Cerebellar nuclear complex (tissue), 1 donor: ENCODE results near the gene CBX4.

Experiments used
- DNase-seq, 2 experiments: peaks; one replicate each; lab custom pipeline; 2025; lab: John Stamatoyannopoulos, UW

CBX4 gene

GRCh38 chr17:79839356-79840268 is at the start of gene CBX4:
CBX4 (minus strand) TSS chr17:79839440; CDS start chr17:79839251, 189 bp downstream.
- peak; percentile 55 to 60 for DNase-seq

- no peak for DNase-seq
These were observed 48.8 kb upstream of the CBX4 start for GRCh38 chr17:79888009-79888540.

- DNase-seq: no peak
These were observed 48.3 kb upstream of the CBX4 start for GRCh38 chr17:79887451-79887991.

GRCh38 chr17:79883202-79883601 is 44.0 kb upstream of the CBX4 start:
- DNase-seq: no peak

GRCh38 chr17:79878329-79878947 is 39.2 kb upstream of the CBX4 start:
- DNase-seq: no peak

- DNase-seq: no peak
These were observed 37.8 kb upstream of the CBX4 start for GRCh38 chr17:79877041-79877440.

- no peak for DNase-seq
These were observed 36.3 kb upstream of the CBX4 start for GRCh38 chr17:79875511-79875910.

- no peak for DNase-seq
These were observed 35.2 kb upstream of the CBX4 start for GRCh38 chr17:79874329-79874981.

GRCh38 chr17:79873583-79873982 is 34.3 kb upstream of the CBX4 start:
- no peak for DNase-seq

- no peak for DNase-seq
These were observed 33.5 kb upstream of the CBX4 start for GRCh38 chr17:79872762-79873161.

GRCh38 chr17:79871131-79871530 is 31.9 kb upstream of the CBX4 start:
- no peak for DNase-seq

GRCh38 chr17:79870540-79870939 is 31.3 kb upstream of the CBX4 start:
- DNase-seq: no peak

GRCh38 chr17:79866791-79867518 is 27.7 kb upstream of the CBX4 start:
- DNase-seq: no peak

GRCh38 chr17:79865351-79866210 is 26.3 kb upstream of the CBX4 start:
- DNase-seq: no peak

- DNase-seq: no peak
These were observed 25.5 kb upstream of the CBX4 start for GRCh38 chr17:79864617-79865250.

- no peak for DNase-seq
These were observed 24.9 kb upstream of the CBX4 start for GRCh38 chr17:79864147-79864546.

GRCh38 chr17:79862771-79863440 is 23.7 kb upstream of the CBX4 start:
- no peak for DNase-seq

GRCh38 chr17:79862238-79862637 is 23.0 kb upstream of the CBX4 start:
- no peak for DNase-seq

- DNase-seq: no peak
These were observed 22.4 kb upstream of the CBX4 start for GRCh38 chr17:79861413-79862216.
